Gastroesophageal sphincter (tissue), 4 donors: ENCODE results near the gene NFATC2. TPM values are rescaled to one million over a fixed set of nuclear protein-coding genes. Genes with fewer than 3 reads are reported as not detected.

Source experiments
- ATAC-seq: fragments of 150-250 bp; one replicate; pipeline ENCODE4 v1.9.1; 2016; ENCODE audit warnings: mild to moderate bottlenecking, moderate library complexity
- H3K27ac ChIP-seq, 4 donors: fragments of 200-600 bp; sonication (generic) in 3 of 4; 1 replicate in 3 of 4; 2 replicates in 1 of 4; pipeline ENCODE4 v1.5.1; 2016 to 2019
- H3K27me3 ChIP-seq: fragments of 200-600 bp; sonication (generic); one replicate; pipeline ENCODE4 v1.5.1; 2019
- H3K36me3 ChIP-seq, 2 donors: fragments of 200-600 bp; sonication (generic); one replicate each; pipeline ENCODE4 v1.5.1; 2019; ENCODE audit warnings: control low read depth in 1 of 2
- H3K4me1 ChIP-seq, 3 donors: fragments of 200-600 bp; sonication (generic); 1 replicate in 2 of 3; 2 replicates in 1 of 3; pipeline ENCODE4 v1.5.1; 2016 to 2019; ENCODE audit warnings: control low read depth in 2 of 3
- H3K4me3 ChIP-seq, 2 donors: fragments of 200-600 bp; sonication (generic); one replicate each; pipeline ENCODE4 v1.5.1; 2019; ENCODE audit warnings: mild to moderate bottlenecking in 1 of 2, moderate library complexity in 1 of 2
- H3K9me3 ChIP-seq, 3 donors: fragments of 200-600 bp; sonication (generic); one replicate each; pipeline ENCODE4 v1.5.1; 2017 to 2019; ENCODE audit warnings: control low read depth in 2 of 3
- CTCF ChIP-seq, 4 experiments: fragments of 200-600 bp in 2 of 4; fragments of 450-650 bp in 2 of 4; sonication (generic) in 1 of 4; IDR thresholded peaks; one replicate each; pipeline ENCODE4 v1.5.1; 2017 to 2019; ENCODE audit warnings: antibody characterized with exemption in 4 of 4, mild to moderate bottlenecking in 2 of 4, moderate library complexity in 2 of 4
- EP300 ChIP-seq: sonication (generic); formaldehyde crosslinking; IDR thresholded peaks from one replicate; pipeline ENCODE4 v1.6.1; 2017; ENCODE audit warnings: antibody characterized with exemption, mild to moderate bottlenecking
- POLR2A ChIP-seq, 2 donors: fragments of 450-650 bp; IDR thresholded peaks; one replicate each; pipeline ENCODE4 v1.6.1; 2017; ENCODE audit warnings: antibody characterized with exemption in 2 of 2, mild to moderate bottlenecking in 2 of 2, moderate library complexity in 1 of 2
- POLR2AphosphoS5 ChIP-seq: sonication (generic); formaldehyde crosslinking; IDR thresholded peaks from one replicate; pipeline ENCODE4 v1.6.1; 2017; ENCODE audit warnings: antibody characterized with exemption
- WGBS, 2 donors: methylation state at CpG; one replicate each; pipeline ENCODE4 v1.1.5; 2018; ENCODE audit warnings: low coverage in 1 of 2; 5-methylcytosine and 5-hydroxymethylcytosine counted together
- total RNA-seq, 4 donors: library from RNA; depleted of rRNA; stranded (reverse); fragments of >200 nt; gene quantifications; one replicate each; pipeline ENCODE4 v1.1.0, GENCODE V29; 2016

NFATC2 gene
- total RNA-seq, 4 donors from 2014 or later, result 4.4 to 20.2 (median 9.0) TPM

GRCh38 chr20:51409192-51409880 lies 133.2 kb downstream of the NFATC2 start:
- TF ChIP-seq CTCF (IDR thresholded peaks at IDR 0.05) (no peak), POLR2A (IDR thresholded peaks at IDR 0.05) (no peak), POLR2AphosphoS5 (no peak), EP300 (no peak)
- 80 to 86% methylated on average over 10 of the region's 10 CpGs for WGBS, 2 donors
- Histone ChIP-seq H3K27ac (no peak overlapping the region), H3K36me3 (peaks cover 0 to 8% of the 10 kb centered on the region in 2 donors), H3K27me3 (no peaks in the 10 kb centered on the region), H3K9me3 (no peaks in the 10 kb centered on the region), H3K4me3 (no peak overlapping the region), H3K4me1 (peaks cover 0 to 27% (median 13%) of the 10 kb centered on the region in 3 donors)
- no peak for ATAC-seq

- TF ChIP-seq POLR2AphosphoS5 (no peak), POLR2A (IDR thresholded peaks at IDR 0.05) (no peak), CTCF (IDR thresholded peaks at IDR 0.05) (no peak), EP300 (no peak)
- no peaks in the 10 kb centered on the region for H3K27me3 ChIP-seq
- H3K27ac ChIP-seq, result no peak overlapping the region
- H3K4me1 ChIP-seq, result no peaks in the 10 kb centered on the region
- no peak for ATAC-seq
- 73 to 90% methylated on average over 1 to 8 of the region's 10 CpGs for WGBS, 2 donors
- H3K36me3 ChIP-seq, result peaks cover 0 to 8% of the 10 kb centered on the region in 2 donors
- no peak overlapping the region for H3K4me3 ChIP-seq
- H3K9me3 ChIP-seq, result no peaks in the 10 kb centered on the region
These were observed 138.0 kb downstream of the NFATC2 start for GRCh38 chr20:51404297-51405060.

- WGBS, 2 donors, result 94 to 100% methylated on average over 3 to 5 of the region's 9 CpGs
- Histone ChIP-seq H3K9me3 (no peaks in the 10 kb centered on the region), H3K36me3 (peaks cover 0 to 8% of the 10 kb centered on the region in 2 donors), H3K4me3 (no peak overlapping the region), H3K27ac (no peak overlapping the region), H3K27me3 (no peaks in the 10 kb centered on the region), H3K4me1 (no peaks in the 10 kb centered on the region)
- no peak for ATAC-seq
- TF ChIP-seq CTCF (IDR thresholded peaks at IDR 0.05) (no peak), POLR2A (IDR thresholded peaks at IDR 0.05) (no peak), POLR2AphosphoS5 (no peak), EP300 (no peak)
These were observed 138.9 kb downstream of the NFATC2 start for GRCh38 chr20:51403466-51404220.

GRCh38 chr20:51402201-51402600 lies 140.3 kb downstream of the NFATC2 start:
- Histone ChIP-seq H3K4me3 (no peak overlapping the region), H3K4me1 (no peaks in the 10 kb centered on the region), H3K9me3 (no peaks in the 10 kb centered on the region), H3K36me3 (peaks cover 0 to 16% of the 10 kb centered on the region in 2 donors), H3K27me3 (no peaks in the 10 kb centered on the region), H3K27ac (no peak overlapping the region)
- WGBS, 2 donors, result 17 to 100% methylated on average over 1 of the region's 2 CpGs
- ATAC-seq, result no peak
- TF ChIP-seq CTCF (IDR thresholded peaks at IDR 0.05) (no peak), EP300 (no peak), POLR2AphosphoS5 (no peak), POLR2A (IDR thresholded peaks at IDR 0.05) (no peak)
